AG20443 (cell line): Measurements from ENCODE around the gene SLC7A6OS.
A peak's percentile ranks its signal among the peaks of the same experiment; 100 is the strongest.

ENCODE experiments used
- DNase-seq: peaks from one replicate; pipeline ENCODE4 v3.0.0; 2012; ENCODE audit warnings: low spot score, mixed read lengths

SLC7A6OS gene

DNA sequence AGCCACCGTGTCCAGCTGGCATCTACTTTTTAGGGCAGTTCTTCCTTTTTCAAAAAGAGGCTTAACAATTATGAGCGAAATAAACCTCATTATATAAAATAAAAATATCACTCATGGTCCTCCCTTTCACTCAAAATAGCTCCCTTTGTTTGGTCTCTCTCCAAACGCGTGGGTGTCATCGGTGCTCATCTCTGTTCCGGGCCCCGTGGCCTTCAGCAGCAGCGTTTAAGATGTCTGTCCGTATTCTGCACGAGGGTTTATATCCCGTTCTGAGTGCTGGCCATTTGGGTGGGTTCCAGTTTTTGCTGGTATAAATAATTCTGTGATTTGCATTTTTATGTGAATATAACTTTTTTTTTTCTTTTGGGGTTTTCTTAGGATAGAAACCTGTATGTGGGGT lies 33.5 kb upstream of the SLC7A6OS start:
- DNase-seq: no peak

DNA sequence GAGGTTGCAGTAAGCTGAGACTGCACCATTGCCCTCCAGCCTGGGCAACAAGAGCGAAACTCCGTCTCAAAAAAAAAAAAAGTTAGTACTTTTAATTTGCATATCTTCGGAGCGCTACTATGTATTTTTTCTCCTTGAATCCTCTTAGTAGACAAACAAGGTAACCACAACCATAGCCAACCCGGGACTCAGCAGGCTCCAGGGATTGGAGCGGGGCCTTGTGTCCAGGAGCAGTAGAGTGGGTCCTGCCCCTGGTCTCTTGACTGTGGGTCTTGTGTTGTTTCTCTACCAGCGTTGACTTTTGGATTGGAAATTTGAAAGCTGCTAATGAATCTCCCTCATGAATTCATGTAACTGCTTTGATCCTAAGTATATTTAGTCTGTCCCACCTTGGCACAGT lies 32.4 kb upstream of the SLC7A6OS start:
- no peak for DNase-seq

DNA sequence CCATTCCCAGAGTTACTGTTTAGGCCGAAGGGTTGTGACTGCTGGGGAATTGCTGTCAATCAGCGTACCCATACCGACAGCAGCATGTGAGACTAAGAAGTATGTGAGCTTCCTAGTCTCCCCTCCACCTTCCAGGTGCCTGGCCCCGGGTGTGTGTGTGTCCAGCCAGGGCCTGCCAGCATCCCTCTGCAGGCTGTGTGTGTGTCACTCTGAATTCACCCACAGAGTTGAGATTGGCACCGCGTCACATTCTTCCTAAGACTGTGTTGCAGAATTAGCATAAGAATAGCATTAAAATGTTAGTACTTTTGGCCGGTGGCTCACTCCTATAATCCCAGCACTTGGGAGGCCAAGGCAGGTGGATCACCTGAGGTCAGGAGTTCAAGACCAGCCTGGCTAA lies 31.9 kb upstream of the SLC7A6OS start:
- no peak for DNase-seq

DNA sequence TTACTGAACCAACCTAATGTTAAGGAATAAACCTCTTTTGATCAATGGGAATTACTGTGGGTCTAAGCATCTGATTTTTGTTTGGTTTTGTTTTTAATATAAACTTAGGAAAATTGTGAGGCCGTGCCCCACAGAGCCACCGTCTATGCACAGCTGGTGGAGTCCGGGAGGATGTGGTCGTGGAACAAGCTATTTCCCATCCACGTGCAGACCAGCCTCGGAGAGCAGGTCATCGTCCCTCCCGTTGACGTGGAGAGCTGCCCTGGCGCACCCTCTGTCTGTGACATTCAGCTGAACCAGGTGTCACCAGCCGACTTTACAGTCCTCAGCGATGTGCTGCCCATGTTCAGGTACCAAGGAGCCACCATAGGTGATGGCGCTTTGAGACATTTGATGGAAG lies 28.5 kb upstream of the SLC7A6OS start:
- DNase-seq: no peak

DNA sequence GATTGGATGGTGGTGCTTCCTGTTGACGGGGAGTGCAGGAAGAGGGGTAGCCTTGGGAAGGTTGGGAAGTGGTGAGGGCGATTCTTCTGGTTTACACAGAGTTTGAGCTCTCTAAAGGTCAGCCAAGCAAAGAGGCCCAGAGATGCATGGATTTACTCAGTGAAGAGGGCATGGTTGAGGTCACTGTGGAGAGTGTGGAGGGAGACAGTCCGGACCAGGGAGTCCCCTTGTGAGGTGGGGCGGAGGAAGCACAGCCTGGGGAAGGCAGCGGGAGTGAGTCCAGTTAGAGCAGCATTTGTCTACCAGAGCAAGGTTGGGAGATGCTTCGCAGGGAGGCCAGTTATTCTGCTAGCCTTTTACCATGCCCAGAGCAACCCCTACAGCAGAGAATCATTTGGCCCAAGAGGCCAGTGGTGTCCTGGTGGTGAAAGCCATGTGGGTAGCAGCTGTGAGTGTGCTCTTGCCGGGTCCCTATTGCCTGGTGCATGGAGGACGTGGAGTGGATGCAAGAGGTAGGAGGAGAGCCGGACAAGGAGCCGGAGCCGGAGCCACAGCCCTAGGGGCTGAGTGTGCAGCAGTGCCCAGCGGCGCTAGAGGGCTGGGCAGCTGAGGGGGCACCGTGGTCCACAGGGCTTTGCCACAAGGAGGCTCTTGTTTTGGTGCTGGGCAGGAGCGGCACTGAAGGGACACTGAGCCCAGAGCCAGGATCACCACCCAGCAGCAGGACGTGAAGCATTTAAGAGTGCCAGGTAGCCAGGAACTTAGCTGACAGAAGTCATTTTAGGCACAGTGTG lies 27.8 kb upstream of the SLC7A6OS start:
- DNase-seq: no peak

DNA sequence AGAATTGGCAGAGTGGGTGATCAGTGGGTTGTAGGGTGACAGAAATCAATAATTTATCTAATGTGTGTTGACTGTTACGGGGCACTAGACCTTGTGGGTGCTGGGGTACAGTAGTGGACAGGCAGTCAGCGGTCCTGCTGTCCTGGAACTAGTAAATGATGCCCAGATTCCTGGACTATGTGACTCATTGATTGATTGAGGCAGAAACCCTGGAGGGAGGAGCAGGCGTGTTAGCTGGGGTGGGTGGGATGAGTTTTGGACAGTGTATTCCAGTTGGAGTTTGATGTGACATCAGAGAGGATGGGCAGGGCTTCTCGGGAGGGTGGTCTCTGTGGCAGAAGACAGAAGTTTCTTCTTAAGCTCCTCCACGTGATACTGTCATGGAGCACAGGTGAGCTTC lies 24.4 kb upstream of the SLC7A6OS start:
- DNase-seq: peak; percentile 70

DNA sequence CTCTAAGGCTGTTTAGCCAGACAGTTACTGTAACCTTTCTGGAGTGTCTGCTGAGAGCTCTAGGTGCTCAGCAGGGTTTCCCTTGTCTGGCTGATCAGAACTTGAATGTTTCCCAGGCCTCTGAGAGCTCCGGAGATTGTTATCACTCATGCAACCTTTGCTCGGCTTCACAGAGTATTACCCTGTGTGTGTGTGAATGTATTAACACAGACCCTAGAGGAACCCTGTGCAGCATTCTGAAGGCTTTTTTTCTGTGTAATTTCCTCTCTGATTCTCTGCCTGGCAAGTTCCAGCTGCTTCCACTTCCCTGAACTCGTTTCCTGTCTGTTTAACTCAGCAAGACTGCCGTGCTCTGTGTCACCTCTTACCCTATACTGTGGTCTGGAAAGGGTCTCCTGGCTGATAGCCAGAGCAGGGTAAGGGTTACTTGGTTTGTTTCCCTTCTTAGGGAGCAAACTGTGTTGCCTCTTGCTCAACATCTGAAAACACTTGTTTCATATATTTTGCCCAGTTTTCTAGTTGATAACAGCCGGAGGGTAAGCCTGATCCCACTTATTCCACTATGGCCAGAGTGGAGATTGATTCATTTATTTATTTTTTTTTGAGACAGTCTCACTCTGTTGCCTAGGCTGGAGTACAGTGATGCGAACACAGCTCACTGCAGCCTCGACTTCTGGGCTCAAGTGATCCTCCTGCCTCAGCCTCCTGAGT lies 21.8 kb upstream of the SLC7A6OS start:
- DNase-seq: no peak

DNA sequence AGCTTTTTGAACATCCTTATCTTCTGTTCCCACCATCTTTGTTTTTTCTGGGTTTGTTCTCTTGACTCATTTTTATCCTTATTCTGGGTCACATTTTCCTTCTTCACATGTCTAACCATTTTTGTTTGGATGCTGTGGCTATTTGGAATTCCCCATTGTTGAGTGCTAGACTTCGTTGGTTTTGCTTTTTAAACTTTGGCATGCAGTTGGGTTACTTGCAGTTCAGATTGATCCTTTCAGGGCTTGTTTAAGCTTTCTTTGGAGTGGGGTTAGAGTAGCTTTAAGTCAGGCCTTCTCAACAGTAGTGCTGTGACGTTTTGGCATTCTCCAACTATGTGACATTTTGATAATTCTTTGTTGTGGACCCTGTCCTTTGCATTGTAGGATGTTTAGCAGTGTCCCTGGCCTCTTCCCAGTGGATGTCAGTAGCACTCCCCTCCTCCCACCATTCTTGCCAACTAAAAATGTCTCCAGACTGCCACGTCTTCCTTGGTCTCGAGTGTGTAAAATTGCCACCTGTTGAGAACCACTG lies 21.2 kb upstream of the SLC7A6OS start:
- no peak for DNase-seq

DNA sequence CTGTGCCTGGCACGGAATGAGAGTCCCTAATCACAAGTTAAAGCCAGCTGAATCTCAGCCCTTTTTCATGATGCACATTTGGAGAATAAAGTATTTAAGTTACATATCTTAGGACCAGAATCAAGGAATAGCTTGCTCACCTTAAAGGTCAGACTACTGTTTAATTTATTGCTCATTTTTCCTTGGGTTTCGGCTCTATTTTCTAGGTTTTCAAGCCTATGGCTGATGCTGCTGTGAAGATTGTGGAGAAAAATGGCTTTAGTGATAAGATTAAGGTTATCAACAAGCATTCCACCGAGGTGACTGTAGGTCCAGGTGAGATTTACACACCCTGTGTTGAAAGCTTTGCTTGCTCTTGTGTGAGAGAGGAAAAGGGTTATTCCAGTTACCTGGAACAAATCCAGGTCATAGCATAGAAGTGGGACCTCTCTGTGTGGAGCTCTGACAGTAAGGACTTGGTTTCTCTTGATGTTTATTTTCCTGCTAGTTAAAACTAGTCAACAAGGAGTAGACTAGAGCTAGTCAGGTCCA lies 18.2 kb upstream of the SLC7A6OS start:
- DNase-seq: no peak

DNA sequence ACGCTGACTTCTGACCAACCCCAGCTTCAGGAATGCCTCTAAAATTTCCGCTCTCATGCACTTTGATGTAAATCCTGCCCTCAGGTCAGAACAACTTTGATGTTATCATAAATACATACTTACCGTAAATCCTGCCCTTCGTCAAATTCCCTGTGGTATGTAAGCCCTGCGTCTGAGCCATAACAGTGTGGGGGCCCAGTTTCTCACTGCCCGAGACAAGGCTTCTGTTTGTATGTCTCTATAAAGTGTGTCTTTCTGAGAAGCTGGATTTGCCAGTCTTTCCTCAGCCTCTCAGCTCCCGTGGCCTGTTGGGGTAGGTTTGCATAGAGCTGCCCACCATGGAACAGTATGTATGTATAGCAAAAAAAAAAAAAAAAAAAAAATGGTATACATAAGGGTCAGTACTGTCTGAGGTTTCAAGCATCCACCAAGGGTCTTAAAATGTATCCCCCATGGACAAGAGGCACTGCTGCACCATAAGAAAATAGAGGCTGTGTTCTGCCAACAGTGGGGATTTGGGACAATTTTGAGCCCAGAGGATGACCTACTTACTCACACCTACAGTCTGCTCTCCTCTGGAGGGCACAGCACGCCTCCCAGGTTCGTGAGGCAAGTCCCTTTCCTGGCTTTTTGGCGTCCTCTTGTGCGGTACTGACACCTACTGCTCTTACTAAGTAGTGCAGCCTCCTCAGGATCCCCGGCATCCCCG lies 17.6 kb upstream of the SLC7A6OS start:
- peak; percentile 94 for DNase-seq

DNA sequence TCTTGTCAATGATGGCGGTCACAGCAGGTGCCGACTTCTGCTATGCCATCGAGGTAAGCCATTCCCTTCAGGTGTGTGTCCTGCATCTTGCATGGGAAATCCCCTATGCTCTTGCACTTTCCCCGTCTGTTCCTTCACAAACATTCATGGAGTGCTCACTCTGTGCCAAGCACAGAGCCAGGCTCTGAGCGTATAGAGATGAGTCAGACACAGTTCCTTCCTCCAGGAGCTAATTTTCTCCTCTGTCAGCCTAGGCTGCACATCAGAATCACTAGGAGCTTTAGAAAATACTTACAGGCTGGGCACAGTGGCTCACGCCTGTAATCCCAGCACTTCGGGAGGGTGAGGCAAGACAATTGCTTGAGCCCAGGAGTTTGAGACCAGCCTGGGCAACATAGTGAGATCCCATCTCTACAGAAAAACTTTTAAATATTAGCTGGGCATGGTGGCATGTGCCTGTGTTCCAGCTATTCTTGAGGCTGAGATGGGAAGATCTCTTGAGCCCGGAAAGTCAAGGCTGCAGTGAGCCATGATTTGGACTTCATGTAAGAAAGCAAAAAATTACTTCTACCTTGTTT lies 14.1 kb upstream of the SLC7A6OS start:
- no peak for DNase-seq

DNA sequence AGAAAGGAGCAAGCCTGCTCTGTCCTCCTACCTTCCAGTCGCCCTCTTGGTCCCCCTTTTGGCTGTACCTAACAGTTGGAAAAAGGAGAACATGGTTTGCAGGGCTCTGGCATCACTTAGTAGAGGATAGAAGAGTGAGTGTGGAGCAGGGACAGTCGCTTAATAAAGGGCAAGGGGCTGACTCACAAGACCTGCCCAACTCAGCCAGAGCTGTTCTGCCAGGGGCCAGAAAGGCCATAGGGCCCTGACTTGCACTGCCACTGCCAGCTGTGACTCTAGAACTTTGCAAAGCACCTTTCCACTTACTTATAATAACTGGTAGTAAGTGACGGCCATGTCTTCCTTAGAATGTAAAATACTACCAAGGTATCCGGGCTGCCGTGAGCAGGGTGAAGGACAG lies 13.6 kb upstream of the SLC7A6OS start:
- no peak for DNase-seq

DNA sequence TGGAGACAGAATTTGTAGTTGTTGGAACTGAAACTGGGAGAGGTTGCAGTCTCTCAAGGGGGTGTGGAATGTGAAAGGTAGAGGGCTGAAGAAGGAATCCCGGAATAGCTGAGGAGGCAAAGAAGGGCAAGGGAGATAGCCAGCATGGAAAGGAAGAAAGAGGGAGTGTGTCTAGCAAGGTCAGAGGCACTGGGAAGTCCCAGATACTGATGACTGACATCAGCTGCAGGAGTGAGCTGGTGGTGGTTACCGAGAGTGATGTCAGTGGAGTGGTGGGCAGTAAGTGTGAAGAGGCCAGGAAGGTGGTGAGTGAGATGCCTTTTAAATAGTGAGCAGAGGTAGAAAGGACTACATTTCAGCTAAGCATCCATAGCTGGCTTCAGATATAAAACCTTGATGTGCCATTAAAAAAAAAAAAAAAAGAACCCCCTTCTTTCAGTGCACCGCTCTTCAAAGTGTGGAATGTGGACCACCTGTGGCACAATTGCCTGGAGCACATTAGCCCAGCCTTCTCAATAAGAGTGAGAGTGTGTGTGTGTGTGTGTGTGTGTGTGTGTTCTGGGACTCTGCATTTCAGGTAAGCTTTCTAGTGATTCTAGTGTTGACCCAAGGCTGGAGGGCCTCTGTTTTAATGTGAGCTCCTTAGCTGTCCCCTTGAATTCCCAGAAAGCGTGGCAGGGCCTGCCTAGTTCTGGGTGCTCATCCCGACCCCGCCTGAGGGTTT lies 8.6 kb upstream of the SLC7A6OS start:
- no peak for DNase-seq

DNA sequence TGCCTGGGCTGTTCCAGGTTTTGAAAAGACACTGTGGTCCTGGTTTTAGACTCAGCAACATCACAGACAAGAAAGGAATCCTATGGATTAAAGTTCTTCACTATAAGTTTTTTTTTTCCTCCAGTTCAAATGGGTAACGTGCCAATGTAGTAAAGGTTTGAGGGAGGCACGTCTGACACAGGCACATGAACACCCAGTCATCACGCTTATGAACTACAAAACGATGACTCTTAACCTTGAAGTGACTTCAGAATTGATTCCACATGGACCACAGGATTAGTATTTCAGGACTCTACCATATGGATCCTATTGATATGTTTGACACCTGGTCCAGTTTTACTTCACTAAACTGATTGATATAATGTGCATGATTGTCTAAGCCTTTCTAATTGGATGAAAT lies 2.4 kb upstream of the SLC7A6OS start:
- DNase-seq: no peak

DNA sequence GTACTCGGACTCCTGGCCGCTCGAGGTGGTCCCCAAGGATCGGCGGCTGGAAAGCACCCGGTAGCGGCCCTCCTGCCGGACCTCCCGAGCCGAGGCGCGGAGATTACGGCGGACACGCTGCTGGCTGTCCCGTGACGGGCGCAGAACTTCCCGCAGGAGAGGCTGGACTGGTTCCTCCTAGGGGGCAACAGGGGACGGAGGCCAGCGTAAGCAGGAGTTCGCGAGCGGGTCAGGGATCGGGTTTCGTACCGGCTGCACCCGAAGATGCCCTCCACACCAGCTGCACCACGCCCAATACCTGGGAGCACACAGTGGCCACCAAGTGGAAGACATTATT lies 341 bp downstream of the SLC7A6OS start:
- peak; percentile 61 for DNase-seq

DNA sequence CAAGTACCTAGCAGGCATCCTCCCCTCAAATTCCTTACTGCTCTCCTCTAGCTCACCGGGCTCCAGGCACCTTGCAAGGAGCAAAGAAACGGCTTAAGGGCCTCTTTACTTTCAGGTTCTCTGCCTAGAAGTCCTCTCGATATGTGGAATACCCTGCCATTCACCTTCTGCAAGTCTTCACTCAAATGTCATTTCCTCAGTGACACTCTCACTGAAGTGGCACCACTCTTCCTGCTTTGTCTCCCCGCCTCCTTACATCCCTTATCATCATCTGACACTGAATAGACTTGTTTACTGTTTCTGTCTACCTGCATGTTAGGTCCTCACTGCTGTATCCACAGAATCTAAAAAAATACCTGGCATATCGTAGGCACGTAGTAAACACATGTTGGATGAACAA lies 947 bp downstream of the SLC7A6OS start:
- DNase-seq: no peak

DNA sequence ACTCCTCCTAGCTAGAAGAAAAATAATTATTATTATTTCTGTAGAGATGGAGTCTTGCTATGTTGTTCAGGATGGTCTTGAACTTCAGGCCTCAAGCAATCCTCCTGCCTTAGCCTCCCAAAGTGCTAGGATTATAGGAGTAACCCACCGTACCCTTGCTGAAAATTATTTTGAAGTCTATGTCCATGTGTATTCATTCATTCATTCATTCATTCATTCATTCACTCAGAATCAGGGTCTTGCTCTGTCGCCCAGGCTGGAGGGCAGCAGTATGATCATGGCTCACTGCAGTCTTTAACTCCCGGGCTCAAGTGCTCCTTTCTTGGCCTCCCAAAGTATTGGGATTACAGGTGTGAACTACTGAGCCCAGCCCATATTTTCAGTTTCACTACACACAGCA lies 4.1 kb downstream of the SLC7A6OS start:
- no peak for DNase-seq

DNA sequence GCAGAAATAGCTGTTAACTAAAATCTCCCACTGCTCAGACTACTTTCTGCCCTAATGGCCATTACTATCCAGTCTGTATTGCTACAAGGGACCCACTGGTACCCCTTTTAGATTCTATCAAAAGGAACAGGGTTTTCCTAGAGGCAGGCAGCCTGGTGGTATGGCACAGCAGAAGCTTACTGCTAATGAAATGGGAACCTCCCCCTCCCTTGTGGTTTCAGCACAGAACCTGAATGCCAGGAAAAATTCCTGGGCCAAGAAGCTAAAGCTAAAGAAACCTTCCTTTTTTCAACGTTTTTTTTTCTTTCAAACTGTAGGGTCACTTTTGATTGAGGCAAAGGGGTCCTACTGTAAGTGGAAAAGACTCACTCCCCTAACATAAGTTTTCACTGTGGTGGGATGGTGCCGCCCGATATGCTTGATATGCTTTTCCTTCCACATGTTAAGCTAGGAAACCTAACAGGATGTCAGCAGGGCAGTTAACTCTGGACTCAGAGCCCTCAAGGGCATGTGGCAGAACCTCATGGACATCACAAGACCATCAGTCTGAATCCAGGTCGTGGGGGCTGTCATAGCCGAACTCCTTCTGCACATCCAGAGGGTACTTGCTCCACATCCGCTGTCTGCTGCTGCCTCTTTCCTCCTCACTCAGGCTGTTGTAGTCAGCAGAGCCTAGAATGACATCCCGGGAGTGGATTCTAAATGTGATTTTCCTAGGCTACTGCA lies 9.8 kb downstream of the SLC7A6OS start:
- no peak for DNase-seq

DNA sequence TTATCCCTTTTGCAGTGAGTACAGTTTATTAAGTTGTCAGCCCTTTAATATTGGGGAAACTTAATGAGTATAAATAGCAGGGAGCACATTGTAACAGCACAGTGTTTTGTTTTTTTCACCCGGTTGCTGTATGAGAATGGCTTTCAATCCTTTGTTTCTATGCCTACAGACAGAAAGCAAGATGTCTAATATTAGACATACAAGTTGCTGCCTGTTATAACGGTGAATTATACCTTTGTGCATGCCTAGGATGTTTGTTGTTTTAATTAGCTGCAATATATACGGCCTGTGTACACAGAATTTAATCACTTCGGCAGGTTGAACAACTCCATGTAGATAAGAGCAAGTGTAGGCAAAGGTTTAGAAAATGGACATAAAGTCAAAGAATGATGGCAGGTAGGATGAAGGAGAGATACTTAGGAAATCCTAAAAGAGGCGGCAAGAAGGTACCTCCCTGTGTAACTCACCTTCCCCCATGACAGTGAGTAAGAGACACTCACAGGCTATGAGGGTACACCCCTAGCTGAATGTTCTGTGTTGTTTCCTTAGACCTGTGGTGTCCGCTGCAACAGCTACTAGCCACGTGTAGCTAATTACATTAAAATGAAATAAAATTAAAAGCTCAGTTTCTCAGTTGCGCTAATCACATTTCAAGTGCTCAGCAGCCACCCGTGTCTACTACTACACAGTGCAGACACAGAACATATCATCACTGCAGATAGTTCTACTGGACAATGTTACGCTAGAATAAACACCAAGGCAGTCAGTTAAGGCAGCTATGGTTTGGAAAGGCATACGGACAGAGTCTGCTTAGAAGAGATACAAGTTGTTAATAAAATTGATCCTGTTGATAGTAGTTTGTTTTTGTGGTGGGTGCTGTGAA lies 10.9 kb downstream of the SLC7A6OS start:
- DNase-seq: no peak
